ENCODE measurements around the gene PDGFC.
"Not testable (repeated sequence)": the region's sequence is repeated elsewhere in the genome, so short reads cannot be mapped to it uniquely, and the experiment has no call there.

Gene PDGFC

GRCh38 chr4:156942991-156943390 lies 28.6 kb downstream of the PDGFC start:
- POLR2A ChIA-PET = no interaction called here
- no peak for TF ChIP-seq CTCF (IDR thresholded peaks at IDR 0.05; ENCODE audit: control extremely low read depth, extremely low read depth, low read depth, missing control alignments)
- CTCF ChIA-PET = no interaction called here
- no peak for DNase-seq (ENCODE audit: extremely low spot score)

GRCh38 chr4:156941940-156942548 lies 29.6 kb downstream of the PDGFC start:
- ChIA-PET CTCF (no interaction called here), POLR2A (no interaction called here)
- no peak for TF ChIP-seq CTCF (IDR thresholded peaks at IDR 0.05; ENCODE audit: control extremely low read depth, extremely low read depth, low read depth, missing control alignments)
- no peak for DNase-seq (ENCODE audit: extremely low spot score)

- DNase-seq (ENCODE audit: extremely low spot score) = no peak
- ChIA-PET POLR2A (no interaction called here), CTCF (no interaction called here)
- TF ChIP-seq CTCF (IDR thresholded peaks at IDR 0.05; ENCODE audit: control extremely low read depth, extremely low read depth, low read depth, missing control alignments) = no peak
These were observed 31.8 kb downstream of the PDGFC start for GRCh38 chr4:156939801-156940200.

GRCh38 chr4:156939139-156939538 lies 32.5 kb downstream of the PDGFC start:
- no peak for DNase-seq (ENCODE audit: extremely low spot score)
- POLR2A ChIA-PET = no interaction called here
- CTCF ChIA-PET = no interaction called here
- no peak for TF ChIP-seq CTCF (IDR thresholded peaks at IDR 0.05; ENCODE audit: control extremely low read depth, extremely low read depth, low read depth, missing control alignments)

- no peak for DNase-seq (ENCODE audit: extremely low spot score)
- ChIA-PET CTCF (no interaction called here), POLR2A (no interaction called here)
These were observed 37.4 kb downstream of the PDGFC start for GRCh38 chr4:156934259-156934635.

GRCh38 chr4:156933633-156934258 lies 37.9 kb downstream of the PDGFC start:
- ChIA-PET CTCF (no interaction called here), POLR2A (no interaction called here)
- no peak for TF ChIP-seq CTCF (IDR thresholded peaks at IDR 0.05; ENCODE audit: control extremely low read depth, extremely low read depth, low read depth, missing control alignments)
- no peak for DNase-seq (ENCODE audit: extremely low spot score)

More at GRCh38 chr4:156934259-156934635, 37.4 kb downstream of the PDGFC start:
- TF ChIP-seq CTCF (IDR thresholded peaks at IDR 0.05; ENCODE audit: control extremely low read depth, extremely low read depth, low read depth, missing control alignments) = no peak

GRCh38 chr4:156932360-156932759 lies 39.2 kb downstream of the PDGFC start:
- POLR2A ChIA-PET; CTCF ChIA-PET; DNase-seq (ENCODE audit: extremely low spot score): not testable (repeated sequence)
